Activated T-cell treated with anti-CD3 and anti-CD28 coated beads for 1 hour (primary cell): ENCODE measurements around the gene FNDC3B.

Experiments used
- DNase-seq: peaks from one replicate; pipeline ENCODE4 v3.0.0-alpha.2; 2020; ENCODE audit warnings: low read depth

The FNDC3B gene

GRCh38 chr3:172056416-172056815 is 17.0 kb downstream of the FNDC3B start:
- DNase-seq, result no peak

GRCh38 chr3:172057059-172057458 is 17.7 kb downstream of the FNDC3B start:
- DNase-seq, result no peak

GRCh38 chr3:172057624-172058327 is 18.4 kb downstream of the FNDC3B start:
- no peak for DNase-seq

GRCh38 chr3:172059532-172059931 is 20.2 kb downstream of the FNDC3B start:
- no peak for DNase-seq

GRCh38 chr3:172060234-172060633 is 20.9 kb downstream of the FNDC3B start:
- DNase-seq, result no peak

GRCh38 chr3:172061724-172062184 is 22.4 kb downstream of the FNDC3B start:
- DNase-seq, result no peak

GRCh38 chr3:172062761-172063160 is 23.4 kb downstream of the FNDC3B start:
- DNase-seq, result no peak

GRCh38 chr3:172063456-172064432 is 24.4 kb downstream of the FNDC3B start:
- no peak for DNase-seq

- DNase-seq, result no peak
Observed at GRCh38 chr3:172065527-172065926, 26.1 kb downstream of the FNDC3B start.

GRCh38 chr3:172065967-172066762 is 26.8 kb downstream of the FNDC3B start:
- no peak for DNase-seq

GRCh38 chr3:172066880-172067796 is 27.8 kb downstream of the FNDC3B start:
- no peak for DNase-seq

- no peak for DNase-seq
Observed at GRCh38 chr3:172067837-172068440, 28.6 kb downstream of the FNDC3B start.

- DNase-seq, result no peak
Observed at GRCh38 chr3:172068977-172069376, 29.6 kb downstream of the FNDC3B start.

GRCh38 chr3:172069478-172069877 is 30.1 kb downstream of the FNDC3B start:
- DNase-seq, result no peak

GRCh38 chr3:172070269-172070668 is 30.9 kb downstream of the FNDC3B start:
- DNase-seq, result no peak

- no peak for DNase-seq
Observed at GRCh38 chr3:172070802-172071201, 31.4 kb downstream of the FNDC3B start.

- DNase-seq, result no peak
Observed at GRCh38 chr3:172071780-172072330, 32.5 kb downstream of the FNDC3B start.

- DNase-seq, result no peak
Observed at GRCh38 chr3:172072543-172072942, 33.2 kb downstream of the FNDC3B start.

- DNase-seq, result no peak
Observed at GRCh38 chr3:172073262-172073915, 34.0 kb downstream of the FNDC3B start.

GRCh38 chr3:172074032-172074431 is 34.7 kb downstream of the FNDC3B start:
- DNase-seq, result no peak
